OCI-LY3 (cell line): ENCODE data around the gene SFXN4.
"Not testable (repeated sequence)": the region's sequence is repeated elsewhere in the genome, so short reads cannot be mapped to it uniquely, and the experiment has no call there.

Experiments
- H2AFZ ChIP-seq: fragments of 200-600, 300-600 bp; shearing (Covaris generic); 2 replicates; pipeline ENCODE4 v1.6.0; 2014; ENCODE audit warnings: antibody characterized with exemption, low read depth, low read length
- H3K27ac ChIP-seq: fragments of 200-600, 300-600 bp; sonication (generic); 2 replicates; pipeline ENCODE4 v1.5.1; 2014; ENCODE audit warnings: mild to moderate bottlenecking, low read length, moderate library complexity, mixed read lengths
- H3K27me3 ChIP-seq: fragments of 200-600, 300-600 bp; sonication (generic); 2 replicates; pipeline ENCODE4 v1.6.1; 2014; ENCODE audit warnings: low read depth, low read length, mixed read lengths
- H3K36me3 ChIP-seq: fragments of 200-600, 300-600 bp; sonication (generic); replicated peaks from 2 replicates; pipeline ENCODE3; 2014; ENCODE audit warnings: low read depth, low read length, mixed read lengths
- H3K4me1 ChIP-seq: fragments of 300-600, 200-600 bp; sonication (generic); 2 replicates; pipeline ENCODE4 v1.6.1; 2014; ENCODE audit warnings: low read length, mixed read lengths
- H3K4me2 ChIP-seq: fragments of 200-600, 300-600 bp; sonication (generic); 2 replicates; pipeline ENCODE4 v1.6.1; 2014; ENCODE audit warnings: low read length, mixed read lengths
- H3K4me3 ChIP-seq: fragments of 300-600, 200-600 bp; sonication (generic); 2 replicates; pipeline ENCODE4 v1.5.1; 2014; ENCODE audit warnings: antibody characterized with exemption, mild to moderate bottlenecking, low read length, moderate library complexity
- H3K79me2 ChIP-seq: fragments of 300-600, 200-600 bp; shearing (Covaris generic); 2 replicates; pipeline ENCODE4 v1.6.1; 2014; ENCODE audit warnings: mild to moderate bottlenecking, low read length, mixed read lengths
- H3K9ac ChIP-seq: fragments of 300-600, 200-600 bp; shearing (Covaris generic); 2 replicates; pipeline ENCODE4 v1.6.0; 2014; ENCODE audit warnings: mild to moderate bottlenecking, low read length, moderate library complexity
- H3K9me3 ChIP-seq: fragments of 200-600, 300-600 bp; shearing (Covaris generic); 2 replicates; pipeline ENCODE4 v1.6.1; 2014; ENCODE audit warnings: low read length, mixed read lengths; ENCODE audit not compliant: insufficient read depth
- H4K20me1 ChIP-seq: fragments of 200-600, 300-600 bp; sonication (generic); 2 replicates; pipeline ENCODE4 v1.6.1; 2016; ENCODE audit warnings: low read length, mixed read lengths; ENCODE audit not compliant: insufficient read depth
- EZH2phosphoT487 ChIP-seq: fragments of 200-600 bp; shearing (Covaris generic); IDR thresholded peaks from 2 replicates; pipeline ENCODE4 v1.6.1; 2018; ENCODE audit warnings: antibody characterized with exemption, mixed run types, low read depth
- TF ChIP-seq, protein P1 (sequence below): fragments of 200-600, 300-600 bp; sonication (generic); IDR thresholded peaks from 2 replicates; pipeline ENCODE4 v1.5.1; 2014; ENCODE audit warnings: antibody characterized with exemption, low read length, low read depth

SFXN4 gene

DNA sequence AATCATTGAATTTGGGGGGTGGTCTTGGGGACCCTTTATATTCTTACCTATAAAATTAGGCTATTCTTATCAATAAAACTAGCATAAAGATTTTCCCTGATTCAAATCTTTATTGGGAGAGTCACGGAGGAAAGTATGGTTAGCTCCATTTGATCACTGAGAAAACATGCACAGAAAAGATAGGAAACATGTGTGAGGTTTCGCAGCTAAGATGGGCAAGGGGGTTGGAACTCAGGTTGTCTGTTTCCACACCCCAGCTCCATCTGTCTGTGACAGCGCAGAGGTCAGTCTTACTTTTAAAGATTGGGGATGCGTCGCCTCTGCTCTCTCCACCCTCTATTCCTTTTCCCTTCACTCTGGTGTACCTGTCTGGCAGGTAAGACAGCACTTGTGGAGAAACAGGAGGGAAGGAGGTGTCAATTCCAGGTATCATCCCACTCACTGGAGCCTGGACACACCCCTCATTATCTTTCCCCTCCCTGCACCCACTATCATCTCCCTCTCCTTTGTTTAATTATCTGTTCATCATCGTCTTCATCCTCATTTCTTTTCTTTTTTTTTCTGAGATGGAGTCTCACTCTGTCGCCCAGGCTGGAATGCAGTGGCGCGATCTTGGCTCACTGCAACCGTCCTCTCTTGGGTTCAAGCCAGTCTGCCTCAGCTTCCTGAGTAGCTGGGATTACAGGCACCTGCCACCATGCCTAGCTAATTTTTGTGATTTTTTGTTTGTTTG lies 64.0 kb downstream of the SFXN4 start:
- H3K27me3 ChIP-seq, result no peaks in the 10 kb centered on the region
- H3K4me1 ChIP-seq, result peaks cover 8% of the 10 kb centered on the region
- H4K20me1 ChIP-seq, result no peaks in the 10 kb centered on the region
- H3K4me3 ChIP-seq, result no peak overlapping the region
- H3K36me3 ChIP-seq, result no peaks in the 10 kb centered on the region
- H2AFZ ChIP-seq, result no peak overlapping the region
- no peak overlapping the region for H3K9ac ChIP-seq
- H3K27ac ChIP-seq, result no peak overlapping the region
- TF ChIP-seq EZH2phosphoT487, result no peak
- TF ChIP-seq, protein P1, sequence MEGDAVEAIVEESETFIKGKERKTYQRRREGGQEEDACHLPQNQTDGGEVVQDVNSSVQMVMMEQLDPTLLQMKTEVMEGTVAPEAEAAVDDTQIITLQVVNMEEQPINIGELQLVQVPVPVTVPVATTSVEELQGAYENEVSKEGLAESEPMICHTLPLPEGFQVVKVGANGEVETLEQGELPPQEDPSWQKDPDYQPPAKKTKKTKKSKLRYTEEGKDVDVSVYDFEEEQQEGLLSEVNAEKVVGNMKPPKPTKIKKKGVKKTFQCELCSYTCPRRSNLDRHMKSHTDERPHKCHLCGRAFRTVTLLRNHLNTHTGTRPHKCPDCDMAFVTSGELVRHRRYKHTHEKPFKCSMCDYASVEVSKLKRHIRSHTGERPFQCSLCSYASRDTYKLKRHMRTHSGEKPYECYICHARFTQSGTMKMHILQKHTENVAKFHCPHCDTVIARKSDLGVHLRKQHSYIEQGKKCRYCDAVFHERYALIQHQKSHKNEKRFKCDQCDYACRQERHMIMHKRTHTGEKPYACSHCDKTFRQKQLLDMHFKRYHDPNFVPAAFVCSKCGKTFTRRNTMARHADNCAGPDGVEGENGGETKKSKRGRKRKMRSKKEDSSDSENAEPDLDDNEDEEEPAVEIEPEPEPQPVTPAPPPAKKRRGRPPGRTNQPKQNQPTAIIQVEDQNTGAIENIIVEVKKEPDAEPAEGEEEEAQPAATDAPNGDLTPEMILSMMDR, result no peak
- H3K9me3 ChIP-seq, result no peaks in the 10 kb centered on the region
- peaks cover 3% of the 10 kb centered on the region; the same call in 1 of the 2 replicates for H3K79me2 ChIP-seq
- H3K4me2 ChIP-seq, result peak overlapping the region; percentile 34; the same call in 1 of the 2 replicates

GRCh38 chr10:119100434-119101238 lies 64.9 kb downstream of the SFXN4 start:
- Histone ChIP-seq H3K27ac (no peak overlapping the region), H4K20me1 (no peaks in the 10 kb centered on the region), H3K27me3 (no peaks in the 10 kb centered on the region), H3K4me2 (no peak overlapping the region), H3K9me3 (no peaks in the 10 kb centered on the region), H3K79me2 (peaks cover 3% of the 10 kb centered on the region; the same call in 1 of the 2 replicates), H3K4me3 (no peak overlapping the region), H3K4me1 (peaks cover 12% of the 10 kb centered on the region), H3K9ac (no peak overlapping the region), H2AFZ (no peak overlapping the region), H3K36me3 (no peaks in the 10 kb centered on the region)
- TF ChIP-seq EZH2phosphoT487, result no peak
- TF ChIP-seq, protein P1, result no peak

DNA sequence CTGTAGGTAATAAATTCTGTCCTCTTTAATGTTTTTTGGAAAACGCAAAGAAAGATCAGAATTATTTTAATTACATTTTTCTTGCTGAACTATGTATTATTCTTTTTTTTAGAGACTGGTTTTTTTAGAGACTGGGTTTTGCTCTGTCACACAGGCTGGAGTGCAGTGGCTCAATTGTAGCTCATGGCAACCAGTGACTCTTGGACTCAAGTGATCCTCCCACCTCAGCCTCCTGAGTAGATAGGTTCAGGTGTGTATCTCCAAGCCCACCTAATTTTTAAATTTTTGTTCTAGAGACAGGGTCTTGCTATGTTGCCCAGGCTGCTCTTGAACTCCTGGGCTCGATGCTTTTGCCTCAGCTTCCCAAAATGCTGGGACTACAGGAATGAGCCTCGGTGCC lies 66.9 kb downstream of the SFXN4 start:
- Histone ChIP-seq H3K27me3 (no peaks in the 10 kb centered on the region), H3K79me2 (no peaks in the 10 kb centered on the region), H2AFZ (no peak overlapping the region), H3K4me2 (no peak overlapping the region), H4K20me1 (no peaks in the 10 kb centered on the region), H3K4me1 (peaks cover 7% of the 10 kb centered on the region; the same call in 1 of the 2 replicates), H3K9ac (no peak overlapping the region), H3K9me3 (no peaks in the 10 kb centered on the region), H3K4me3 (no peak overlapping the region), H3K27ac (no peak overlapping the region), H3K36me3 (no peaks in the 10 kb centered on the region)
- TF ChIP-seq, protein P1, result no peak
- no peak for TF ChIP-seq EZH2phosphoT487

GRCh38 chr10:119096641-119097415 lies 68.7 kb downstream of the SFXN4 start:
- H3K27me3 ChIP-seq, H3K79me2 ChIP-seq, H2AFZ ChIP-seq, H3K4me2 ChIP-seq, H3K9me3 ChIP-seq, H3K27ac ChIP-seq, H3K9ac ChIP-seq, H3K36me3 ChIP-seq, H4K20me1 ChIP-seq, H3K4me3 ChIP-seq, H3K4me1 ChIP-seq: not testable (repeated sequence)
